SK-N-SH (cell line): ENCODE measurements around the gene LRRC1. TPM values are rescaled to one million over a fixed set of nuclear protein-coding genes. Genes with fewer than 3 reads are reported as not detected.

Experiments
- CTCF ChIA-PET: fragments of 300-600, 350-600 bp; formaldehyde crosslinking; extraction: SDS; loops from one replicate; lab custom pipeline; 2021; lab: Yijun Ruan, JAX
- POLR2A ChIA-PET: fragments of 350-600 bp; sonication (Branson Sonifier 250); formaldehyde crosslinking; extraction: SDS; loops from one replicate; lab custom pipeline; 2020; ENCODE audit warnings: antibody characterized with exemption, inconsistent platforms; lab: Yijun Ruan, JAX
- DNase-seq: peaks from one replicate; pipeline ENCODE4 v3.0.0; 2012
- H2AFZ ChIP-seq: fragments of 200-600 bp; sonication (generic); 2 replicates; pipeline ENCODE4 v1.8.1; 2016; ENCODE audit warnings: antibody characterized with exemption, mild to moderate bottlenecking, low read depth
- H3F3A ChIP-seq: fragments of 200-600 bp; sonication (generic); replicated peaks from 2 replicates; pipeline ENCODE3; 2016; ENCODE audit warnings: antibody characterized with exemption, mild to moderate bottlenecking; ENCODE audit not compliant: insufficient read depth
- H3K27ac ChIP-seq, 2 experiments: fragments of 200-500 bp in 1 of 2; fragments of 200-600 bp in 1 of 2; sonication (Bioruptor generic) in 1 of 2; sonication (generic), shearing (Covaris generic) in 1 of 2; 2 replicates each; pipeline versions ENCODE4 v1.5.1 to v1.6.1; 2014 to 2016; ENCODE audit warnings: low read depth in 2 of 2, inconsistent platforms in 1 of 2, low read length in 1 of 2, mild to moderate bottlenecking in 1 of 2, mixed read lengths in 1 of 2
- H3K27me3 ChIP-seq: fragments of 200-600 bp; sonication (generic), shearing (Covaris generic); 2 replicates; pipeline ENCODE4 v1.6.1; 2016; ENCODE audit warnings: mixed run types; ENCODE audit not compliant: insufficient read depth
- H3K36me3 ChIP-seq, 2 experiments: fragments of 200-500 bp in 1 of 2; fragments of 200-600 bp in 1 of 2; sonication (Bioruptor generic) in 1 of 2; sonication (generic) in 1 of 2; replicated peaks in 1 of 2; 2 replicates each; pipeline versions ENCODE3 to v1.5.1; 2014 to 2016; ENCODE audit warnings: low read length in 1 of 2, mild to moderate bottlenecking in 1 of 2; ENCODE audit not compliant: insufficient read depth in 2 of 2, control insufficient read depth in 1 of 2
- H3K4me1 ChIP-seq, 2 experiments: fragments of 200-500 bp in 1 of 2; fragments of 200-600 bp in 1 of 2; sonication (Bioruptor generic) in 1 of 2; sonication (generic), shearing (Covaris generic) in 1 of 2; 2 replicates each; pipeline versions ENCODE4 v1.5.1 to v1.6.1; 2014 to 2016; ENCODE audit warnings: low read depth in 1 of 2, low read length in 1 of 2, mixed run types in 1 of 2; ENCODE audit not compliant: insufficient read depth in 2 of 2, control insufficient read depth in 1 of 2
- H3K4me2 ChIP-seq: fragments of 200-600 bp; sonication (generic), shearing (Covaris generic); 2 replicates; pipeline ENCODE4 v1.6.1; 2017; ENCODE audit warnings: mixed run types
- H3K4me3 ChIP-seq, 2 experiments: fragments of 200-500 bp in 1 of 2; fragments of 200-600 bp in 1 of 2; sonication (Bioruptor generic) in 1 of 2; sonication (generic), shearing (Covaris generic) in 1 of 2; 2 replicates each; pipeline versions ENCODE4 v1.5.1 to v1.8.1; 2014 to 2016; ENCODE audit warnings: low read depth in 2 of 2, inconsistent platforms in 1 of 2, low read length in 1 of 2, mild to moderate bottlenecking in 1 of 2, mixed read lengths in 1 of 2, moderate library complexity in 1 of 2
- H3K79me2 ChIP-seq: fragments of 200-600 bp; sonication (generic); 2 replicates; pipeline ENCODE4 v1.8.1; 2017; ENCODE audit warnings: mild to moderate bottlenecking; ENCODE audit not compliant: insufficient read depth
- H3K9ac ChIP-seq: fragments of 200-600 bp; sonication (generic); 2 replicates; pipeline ENCODE4 v1.6.1; 2017; ENCODE audit warnings: mixed run types
- H3K9me2 ChIP-seq: fragments of 200-600 bp; sonication (generic); 2 replicates; pipeline ENCODE4 v1.6.1; 2017; ENCODE audit warnings: mixed run types
- H3K9me3 ChIP-seq: fragments of 200-600 bp; sonication (generic); 2 replicates; pipeline ENCODE4 v1.6.1; 2017; ENCODE audit warnings: mixed run types, mild to moderate bottlenecking, moderate library complexity
- H4K20me1 ChIP-seq: fragments of 200-600 bp; sonication (generic); 2 replicates; pipeline ENCODE4 v1.6.1; 2017; ENCODE audit warnings: mild to moderate bottlenecking, mixed run types; ENCODE audit not compliant: insufficient read depth
- ELF1 ChIP-seq: IDR thresholded peaks from 2 replicates; pipeline ENCODE4 v1.4.0; 2012
- EP300 ChIP-seq, 2 experiments: IDR thresholded peaks; 2 replicates each; pipeline versions ENCODE4 v1.4.0 to v1.6.1; 2012; ENCODE audit warnings: borderline replicate concordance in 1 of 2, low read depth in 1 of 2, low read length in 1 of 2
- EZH2phosphoT487 ChIP-seq: fragments of 200-600 bp; sonication (generic); IDR thresholded peaks from 2 replicates; pipeline ENCODE4 v1.6.1; 2017; ENCODE audit warnings: low read depth, mixed run types, mild to moderate bottlenecking, antibody characterized with exemption, moderate library complexity, borderline replicate concordance
- FOXM1 ChIP-seq: IDR thresholded peaks from 2 replicates; pipeline ENCODE4 v1.4.0; 2012; ENCODE audit warnings: low read depth, mild to moderate bottlenecking
- GATA2 ChIP-seq: sonication (generic); formaldehyde crosslinking; IDR thresholded peaks from 2 replicates; pipeline ENCODE4 v1.5.0; 2020; ENCODE audit warnings: mild to moderate bottlenecking, missing genetic modification reagents
- JUND ChIP-seq: IDR thresholded peaks from 2 replicates; pipeline ENCODE4 v1.4.0; 2012
- MAX ChIP-seq: IDR thresholded peaks from 2 replicates; pipeline ENCODE4 v1.4.0; 2012; ENCODE audit warnings: low read depth
- MEF2A ChIP-seq: IDR thresholded peaks from 2 replicates; pipeline ENCODE4 v1.4.0; 2012; ENCODE audit warnings: low read depth, borderline replicate concordance
- MXI1 ChIP-seq: IDR thresholded peaks from 2 replicates; pipeline ENCODE4 v1.6.1; 2012; ENCODE audit warnings: mild to moderate bottlenecking, low read depth, low read length, improper control_type of control experiment
- NFIC ChIP-seq: IDR thresholded peaks from 2 replicates; pipeline ENCODE4 v1.4.0; 2012; ENCODE audit warnings: borderline replicate concordance
- NRF1 ChIP-seq: IDR thresholded peaks from 2 replicates; pipeline ENCODE4 v1.6.1; 2012; ENCODE audit warnings: low read depth, mild to moderate bottlenecking, low read length
- RAD21 ChIP-seq: IDR thresholded peaks from 2 replicates; pipeline ENCODE4 v1.6.1; 2012; ENCODE audit warnings: mild to moderate bottlenecking, low read length
- REST ChIP-seq: IDR thresholded peaks from 2 replicates; pipeline ENCODE4 v1.6.1; 2012; ENCODE audit warnings: mild to moderate bottlenecking, low read depth, low read length, moderate library complexity
- RFX5 ChIP-seq: IDR thresholded peaks from 2 replicates; pipeline ENCODE4 v1.6.1; 2012; ENCODE audit warnings: mild to moderate bottlenecking, improper control_type of control experiment, low read length
- TCF12 ChIP-seq: IDR thresholded peaks from 2 replicates; pipeline ENCODE4 v1.4.0; 2012
- TEAD4 ChIP-seq: IDR thresholded peaks from 2 replicates; pipeline ENCODE4 v1.4.0; 2012; ENCODE audit warnings: mild to moderate bottlenecking, borderline replicate concordance; ENCODE audit not compliant: insufficient read depth
- USF2 ChIP-seq: fragments of 150-350 bp; IDR thresholded peaks from 2 replicates; pipeline ENCODE4 v1.6.1; 2017; ENCODE audit warnings: antibody characterized with exemption, low read length, low read depth, borderline replicate concordance
- YY1 ChIP-seq: IDR thresholded peaks from 2 replicates; pipeline ENCODE4 v1.4.0; 2012; ENCODE audit warnings: low read depth, mild to moderate bottlenecking
- WGBS: methylation state at CpG from one replicate; pipeline ENCODE4 v1.1.6; 2017; ENCODE audit warnings: low lambda C conversion rate; 5-methylcytosine and 5-hydroxymethylcytosine counted together
- polyA plus RNA-seq, 3 experiments: library from polyadenylated mRNA; depleted of rRNA; stranded (reverse); fragments of >200 nt; gene quantifications; 2 replicates each; pipeline ENCODE4 v1.2.3, GENCODE V29; 2012
- TF ChIP-seq, protein P1 (sequence below): fragments of 150-350 bp; IDR thresholded peaks from 2 replicates; pipeline ENCODE4 v1.6.1; 2016; ENCODE audit warnings: mild to moderate bottlenecking, low read depth, low read length
- TF ChIP-seq, protein P2 (sequence below): IDR thresholded peaks from 2 replicates; pipeline ENCODE4 v1.4.0; 2012; ENCODE audit warnings: low read depth, borderline replicate concordance

Gene LRRC1
- polyA plus RNA-seq, 1 of the 3 experiments (the other 2 are of a cell fraction), result 0.84 TPM

GRCh38 chr6:53795340-53795701 lies 516 bp downstream of the LRRC1 start:
- peaks cover 4% of the 10 kb centered on the region for H3F3A ChIP-seq
- ChIA-PET CTCF (interaction anchor here (0.6 to 2.8 kb wide), 4 partner anchors 18 to 251 kb away, joined by 3 to 8 read pairs (median 4); partner anchors contain the start of gene GCLC), POLR2A (no interaction called here)
- H3K79me2 ChIP-seq, result no peaks in the 10 kb centered on the region
- DNase-seq, result no peak
- no peaks in the 10 kb centered on the region for H3K9me3 ChIP-seq
- H3K4me1 ChIP-seq, result peaks cover 0 to 20% of the 10 kb centered on the region in 2 experiments; a peak in 1 of 4 replicates
- no peak for TF ChIP-seq TCF12
- TF ChIP-seq ELF1, result no peak
- TF ChIP-seq, protein P1, sequence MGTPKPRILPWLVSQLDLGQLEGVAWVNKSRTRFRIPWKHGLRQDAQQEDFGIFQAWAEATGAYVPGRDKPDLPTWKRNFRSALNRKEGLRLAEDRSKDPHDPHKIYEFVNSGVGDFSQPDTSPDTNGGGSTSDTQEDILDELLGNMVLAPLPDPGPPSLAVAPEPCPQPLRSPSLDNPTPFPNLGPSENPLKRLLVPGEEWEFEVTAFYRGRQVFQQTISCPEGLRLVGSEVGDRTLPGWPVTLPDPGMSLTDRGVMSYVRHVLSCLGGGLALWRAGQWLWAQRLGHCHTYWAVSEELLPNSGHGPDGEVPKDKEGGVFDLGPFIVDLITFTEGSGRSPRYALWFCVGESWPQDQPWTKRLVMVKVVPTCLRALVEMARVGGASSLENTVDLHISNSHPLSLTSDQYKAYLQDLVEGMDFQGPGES, result no peak
- peak overlapping the region; percentile 92 for H2AFZ ChIP-seq
- H3K36me3 ChIP-seq, result no peaks in the 10 kb centered on the region
- H3K27ac ChIP-seq, result no peak overlapping the region
- H3K27me3 ChIP-seq, result peaks cover 26% of the 10 kb centered on the region; the same call in 1 of the 2 replicates
- H3K9ac ChIP-seq, result peak overlapping the region; percentile 59; the same call in 1 of the 2 replicates
- H3K9me2 ChIP-seq, result no peaks in the 10 kb centered on the region
- WGBS, result 0% methylated on average over 13 of the region's 21 CpGs
- peak overlapping the region; percentile 100 for H3K4me2 ChIP-seq
- no peaks in the 10 kb centered on the region for H4K20me1 ChIP-seq
- peak overlapping the region; percentile 62 to 97 for H3K4me3 ChIP-seq

- Histone ChIP-seq H3K4me2 (peak overlapping the region; percentile 100), H3K4me3 (peak overlapping the region; percentile 62 to 97), H3K79me2 (no peaks in the 10 kb centered on the region), H4K20me1 (no peaks in the 10 kb centered on the region), H3K9me2 (no peaks in the 10 kb centered on the region), H3K36me3 (no peaks in the 10 kb centered on the region), H2AFZ (peak overlapping the region; percentile 92), H3K9ac (no peak overlapping the region), H3K4me1 (peaks cover 0 to 20% of the 10 kb centered on the region in 2 experiments; a peak in 1 of 4 replicates), H3K27me3 (peaks cover 26% of the 10 kb centered on the region; the same call in 1 of the 2 replicates), H3K9me3 (no peaks in the 10 kb centered on the region), H3K27ac (no peak overlapping the region), H3F3A (peaks cover 4% of the 10 kb centered on the region)
- CTCF ChIA-PET, result interaction anchor here (0.6 to 2.8 kb wide), 4 partner anchors 67 to 251 kb away, joined by 3 to 8 read pairs (median 3); partner anchors contain the start of gene GCLC
- POLR2A ChIA-PET, result no interaction called here
- DNase-seq, result peak; percentile 30
- WGBS, result 15% methylated on average over 28 of the region's 47 CpGs
- TF ChIP-seq USF2, result no peak
- TF ChIP-seq, protein P2, sequence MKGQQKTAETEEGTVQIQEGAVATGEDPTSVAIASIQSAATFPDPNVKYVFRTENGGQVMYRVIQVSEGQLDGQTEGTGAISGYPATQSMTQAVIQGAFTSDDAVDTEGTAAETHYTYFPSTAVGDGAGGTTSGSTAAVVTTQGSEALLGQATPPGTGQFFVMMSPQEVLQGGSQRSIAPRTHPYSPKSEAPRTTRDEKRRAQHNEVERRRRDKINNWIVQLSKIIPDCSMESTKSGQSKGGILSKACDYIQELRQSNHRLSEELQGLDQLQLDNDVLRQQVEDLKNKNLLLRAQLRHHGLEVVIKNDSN, result no peak
- no peak for TF ChIP-seq RAD21
- TF ChIP-seq GATA2 (CRISPR knock-in tag), result no peak
- TF ChIP-seq MXI1, result no peak
- no peak for TF ChIP-seq EP300 (IDR thresholded peaks at IDR 0.05; ENCODE audit: borderline replicate concordance in 1 of 2, low read depth in 1 of 2, low read length in 1 of 2)
- TF ChIP-seq NRF1, result no peak
- TF ChIP-seq JUND, result no peak
- no peak for TF ChIP-seq EZH2phosphoT487
- no peak for TF ChIP-seq MEF2A
- no peak for TF ChIP-seq YY1
- TF ChIP-seq REST, result no peak
- TF ChIP-seq MAX, result no peak
- no peak for TF ChIP-seq TEAD4
- TF ChIP-seq FOXM1, result no peak
- TF ChIP-seq RFX5, result no peak
- no peak for TF ChIP-seq NFIC
Measured at GRCh38 chr6:53795702-53796450, 1.1 kb downstream of the LRRC1 start.
